Mesothelial cell of epicardium (in vitro differentiated cells): ENCODE results near the gene ARHGAP27. TPM values are rescaled to one million over a fixed set of nuclear protein-coding genes. Genes with fewer than 3 reads are reported as not detected.

Experiments
- DNase-seq, 2 experiments: peaks; one replicate each; pipeline ENCODE4 v3.0.0; 2021; ENCODE audit warnings: low spot score in 2 of 2; ENCODE audit not compliant: unreplicated experiment in 2 of 2
- H3K27ac Mint-ChIP-seq: 2 replicates; pipeline ENCODE4 v1.8.0; 2021; ENCODE audit warnings: mixed read lengths
- H3K27me3 Mint-ChIP-seq: 2 replicates; pipeline ENCODE4 v1.8.0; 2021; ENCODE audit warnings: low read depth, mixed read lengths
- H3K36me3 Mint-ChIP-seq: 2 replicates; pipeline ENCODE4 v1.8.0; 2021; ENCODE audit warnings: mixed read lengths
- H3K4me1 Mint-ChIP-seq: 2 replicates; pipeline ENCODE4 v1.8.0; 2021; ENCODE audit warnings: mixed read lengths
- H3K4me3 Mint-ChIP-seq: 2 replicates; pipeline ENCODE4 v1.8.0; 2021; ENCODE audit warnings: mild to moderate bottlenecking, moderate library complexity, mixed read lengths
- H3K9me3 Mint-ChIP-seq: 2 replicates; pipeline ENCODE4 v1.8.0; 2021; ENCODE audit warnings: mixed read lengths
- CTCF ChIP-seq: fragments of 200-600 bp; sonication (generic); IDR thresholded peaks from one replicate; pipeline ENCODE4 v1.5.0; 2021; ENCODE audit warnings: antibody characterized with exemption; ENCODE audit not compliant: unreplicated experiment
- total RNA-seq: library from RNA; stranded (reverse); gene quantifications from 3 replicates; pipeline ENCODE4 v1.2.1, GENCODE V29; 2021

Gene ARHGAP27
- total RNA-seq, 1 donor from 2014 or later: 16.8 TPM

DNA sequence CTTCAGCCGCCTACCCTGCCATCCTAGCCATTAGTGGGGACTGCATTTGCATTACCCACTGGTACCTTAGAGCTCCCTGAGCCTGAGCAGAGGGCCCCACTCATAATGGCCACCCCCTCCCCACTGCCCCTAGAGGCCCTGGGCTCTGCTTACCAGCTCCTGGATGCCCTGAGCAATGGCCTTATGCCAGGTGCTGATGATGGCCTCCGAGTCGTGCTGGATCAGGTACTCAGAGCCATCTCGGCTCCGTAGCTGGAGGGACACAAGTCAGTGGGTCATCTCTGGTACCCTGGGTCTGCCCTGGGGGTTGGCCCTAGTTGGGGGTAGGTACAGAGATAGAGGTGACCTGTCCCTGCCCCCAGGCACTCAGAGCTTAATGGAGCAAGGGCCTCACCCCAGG lies 34.9 kb downstream of the ARHGAP27 start:
- Mint-ChIP-seq H3K4me1 (peaks cover 5% of the 10 kb centered on the region), H3K27me3 (peaks cover 4% of the 10 kb centered on the region), H3K36me3 (peaks cover 6% of the 10 kb centered on the region), H3K27ac (no peak overlapping the region), H3K9me3 (no peaks in the 10 kb centered on the region), H3K4me3 (no peak overlapping the region)
- TF ChIP-seq CTCF: no peak
- DNase-seq: no peak

DNA sequence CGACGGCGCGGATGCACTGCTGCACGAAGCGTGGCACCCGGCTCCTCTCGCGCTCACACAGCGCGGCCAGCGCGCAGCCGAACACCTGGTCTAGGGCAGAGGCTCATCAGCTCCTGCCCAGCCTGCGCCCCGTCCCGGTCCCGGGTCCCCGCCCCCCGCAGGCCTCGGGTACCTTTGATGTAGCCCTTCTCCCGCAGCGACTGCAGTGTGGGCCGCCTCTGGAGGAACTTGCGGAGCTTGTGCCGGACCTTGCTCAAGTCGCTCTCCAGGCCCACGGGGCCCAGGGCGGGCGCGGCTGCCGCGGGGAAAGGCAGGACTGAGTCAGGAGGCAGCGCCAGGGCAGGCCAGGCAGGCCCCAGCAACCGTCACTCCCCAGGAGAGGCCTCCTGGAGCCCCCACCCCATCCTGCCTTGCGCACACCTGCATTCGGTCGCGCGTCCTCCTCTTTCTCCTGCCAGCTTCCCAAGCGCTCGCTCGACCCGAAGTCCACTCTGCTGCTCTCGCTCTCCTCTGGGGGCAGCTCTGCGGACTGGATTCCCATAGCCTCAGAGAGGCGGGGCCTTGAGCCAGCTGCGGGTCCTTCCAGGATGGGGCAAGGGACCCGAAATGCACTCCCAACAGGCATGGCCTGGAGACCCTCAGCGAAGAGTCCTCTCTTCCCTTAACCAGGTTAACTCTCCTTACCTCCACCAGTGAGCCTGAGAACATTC lies 36.0 kb downstream of the ARHGAP27 start:
- H3K9me3 Mint-ChIP-seq: no peaks in the 10 kb centered on the region
- no peak overlapping the region for H3K27ac Mint-ChIP-seq
- H3K27me3 Mint-ChIP-seq: peaks cover 6% of the 10 kb centered on the region
- DNase-seq: no peak
- peaks cover 5% of the 10 kb centered on the region for H3K4me1 Mint-ChIP-seq
- H3K36me3 Mint-ChIP-seq: peaks cover 6% of the 10 kb centered on the region
- no peak for TF ChIP-seq CTCF
- H3K4me3 Mint-ChIP-seq: no peak overlapping the region

- Mint-ChIP-seq H3K9me3 (no peaks in the 10 kb centered on the region), H3K27me3 (peaks cover 11% of the 10 kb centered on the region), H3K4me3 (no peak overlapping the region), H3K27ac (no peak overlapping the region), H3K4me1 (peaks cover 5% of the 10 kb centered on the region), H3K36me3 (peaks cover 6% of the 10 kb centered on the region)
- no peak for TF ChIP-seq CTCF
- no peak for DNase-seq
Observed at GRCh38 chr17:45395569-45396415, 36.9 kb downstream of the ARHGAP27 start.

DNA sequence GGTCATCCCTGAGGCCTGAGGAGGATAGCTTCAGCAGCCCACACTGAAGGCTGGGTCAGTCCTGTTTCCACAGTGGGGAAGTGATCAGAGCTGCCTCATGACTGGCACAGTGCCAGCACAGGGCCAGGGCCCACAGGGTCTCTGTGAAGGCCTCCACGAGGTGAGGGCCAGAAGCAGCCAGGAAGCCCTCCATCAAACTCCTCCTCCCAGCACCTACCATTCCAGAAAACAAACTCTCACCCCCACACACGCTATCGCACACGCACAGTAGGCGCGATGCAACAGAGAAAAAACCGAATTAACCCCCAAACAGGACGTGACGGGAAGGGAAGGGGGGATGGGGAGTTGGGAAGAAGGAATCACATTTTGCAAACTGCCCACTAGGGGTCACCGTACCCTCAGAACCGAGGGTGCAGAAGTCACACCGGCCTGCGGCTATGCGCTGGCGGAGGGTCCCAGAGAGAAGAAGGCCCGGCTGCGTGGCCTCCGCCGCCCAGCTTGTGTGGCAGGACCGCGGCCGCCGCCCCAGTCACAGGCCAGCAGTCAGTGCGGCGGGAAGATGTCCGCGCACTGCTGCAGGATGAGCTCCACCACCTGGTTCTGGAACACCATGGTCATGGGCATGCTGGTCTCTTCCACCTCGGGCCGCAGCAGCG lies 37.6 kb downstream of the ARHGAP27 start:
- Mint-ChIP-seq H3K4me3 (peak overlapping the region; percentile 42), H3K9me3 (no peaks in the 10 kb centered on the region), H3K27me3 (peaks cover 11% of the 10 kb centered on the region), H3K27ac (no peak overlapping the region), H3K36me3 (peaks cover 6% of the 10 kb centered on the region), H3K4me1 (peaks cover 5% of the 10 kb centered on the region)
- peak; percentile 81 for TF ChIP-seq CTCF
- peak; percentile 57 to 80 for DNase-seq

GRCh38 chr17:45394564-45394912 lies 38.1 kb downstream of the ARHGAP27 start:
- peaks cover 13% of the 10 kb centered on the region for H3K27me3 Mint-ChIP-seq
- H3K4me3 Mint-ChIP-seq: no peak overlapping the region
- no peak for DNase-seq
- no peaks in the 10 kb centered on the region for H3K9me3 Mint-ChIP-seq
- peaks cover 5% of the 10 kb centered on the region for H3K4me1 Mint-ChIP-seq
- H3K27ac Mint-ChIP-seq: no peak overlapping the region
- peaks cover 6% of the 10 kb centered on the region for H3K36me3 Mint-ChIP-seq
- TF ChIP-seq CTCF: no peak
